Muscle of back (tissue), 11 donors: ENCODE results near the gene SPATA13. TPM values are rescaled to one million over a fixed set of nuclear protein-coding genes. Genes with fewer than 3 reads are reported as not detected.

Experiments
- DNase-seq, 3 donors: peaks; one replicate each; pipeline versions ENCODE4 v3.0.0 to v3.0.0-alpha.2; 2013
- polyA plus RNA-seq, 10 donors: library from polyadenylated mRNA; unstranded; fragments of 120-200 nt; gene quantifications; one replicate each; pipeline ENCODE4 v1.2.1, GENCODE V29; 2013; ENCODE audit not compliant: insufficient read length in 10 of 10

SPATA13 gene
- polyA plus RNA-seq, 10 donors: 3.0 to 6.0 (median 4.3) TPM

DNA sequence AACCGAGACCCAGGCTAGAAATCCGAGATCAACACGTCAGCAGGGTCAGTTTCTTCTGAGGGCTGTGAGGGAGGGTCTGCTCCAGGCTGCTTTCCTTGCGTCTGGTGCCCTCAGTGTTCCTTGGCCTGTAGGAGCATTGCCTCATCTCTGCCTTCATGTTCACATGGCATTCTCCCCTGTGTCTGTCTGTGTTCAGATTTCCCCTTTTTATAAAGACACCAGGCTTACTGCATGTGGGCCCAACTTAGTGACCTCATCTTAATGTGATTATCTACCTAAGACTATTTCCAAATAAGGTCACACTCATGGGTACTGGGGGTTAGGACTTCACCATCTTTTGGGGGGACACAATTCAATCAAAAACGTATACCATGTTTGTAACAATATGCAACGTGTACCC, 91.6 kb downstream of the SPATA13 start:
- DNase-seq: no peak

DNA sequence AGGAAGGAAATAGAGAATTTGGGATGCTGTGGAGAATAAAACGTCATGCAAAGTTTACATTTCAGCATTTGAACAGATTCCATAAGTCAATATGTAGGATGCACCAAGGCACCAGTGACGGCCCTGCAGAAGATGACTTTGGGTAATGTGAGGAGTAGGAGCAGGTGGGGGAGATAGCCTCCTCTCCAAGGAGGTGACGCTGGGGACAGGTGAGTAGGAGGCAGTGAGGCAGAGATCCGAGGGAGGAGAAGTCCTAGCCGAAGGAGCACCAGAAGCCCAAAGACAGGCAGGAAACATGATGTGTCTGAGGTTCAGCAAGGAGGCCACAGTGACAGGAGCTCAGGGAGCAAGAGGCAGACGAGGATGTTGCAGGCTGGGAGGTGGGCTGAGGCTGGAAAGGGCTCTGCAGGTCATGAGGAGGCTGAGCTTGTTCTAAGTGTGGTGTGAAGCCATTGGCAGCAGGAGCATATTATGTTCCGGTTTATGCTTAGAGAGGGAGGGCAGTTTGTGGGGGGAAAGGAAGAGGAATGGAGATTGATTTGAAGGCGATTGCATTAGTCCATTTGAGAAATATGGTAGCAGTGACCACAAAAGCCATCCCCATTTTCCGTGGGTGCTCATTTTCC, 93.1 kb downstream of the SPATA13 start:
- no peak for DNase-seq

DNA sequence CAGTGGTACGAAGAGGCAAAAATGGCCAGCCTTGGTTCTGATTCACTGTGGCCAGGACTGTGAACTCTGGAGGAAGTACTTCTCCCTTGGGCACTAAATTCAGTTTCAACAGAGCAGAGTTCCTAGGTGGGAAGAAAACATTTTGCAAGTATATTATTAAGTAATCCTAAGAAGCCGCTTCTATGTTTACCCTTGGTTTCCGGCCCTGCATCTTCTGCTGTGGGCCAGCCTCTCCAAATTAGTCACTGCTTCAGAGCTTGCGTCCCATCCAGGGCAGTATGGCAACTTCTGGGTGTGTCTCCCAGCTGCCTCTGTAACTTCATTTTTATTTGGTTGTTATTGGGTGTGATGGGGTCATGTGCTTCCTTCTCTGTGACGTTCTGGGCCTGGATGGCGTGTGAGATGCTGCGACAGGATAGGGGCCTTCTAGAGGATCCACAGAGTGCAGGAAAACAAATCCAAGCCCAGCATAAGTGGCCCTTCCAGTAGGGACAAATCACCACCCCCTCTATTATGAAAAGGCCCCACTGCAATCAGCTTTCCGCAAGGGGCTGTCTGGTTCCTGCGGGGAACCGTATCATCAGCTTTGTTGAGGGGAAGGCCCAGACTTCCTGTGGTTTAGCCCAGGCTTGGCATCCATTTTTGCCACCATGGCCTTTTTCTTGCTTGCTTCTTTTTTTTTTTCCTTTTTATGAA, 93.8 kb downstream of the SPATA13 start:
- DNase-seq: no peak

DNA sequence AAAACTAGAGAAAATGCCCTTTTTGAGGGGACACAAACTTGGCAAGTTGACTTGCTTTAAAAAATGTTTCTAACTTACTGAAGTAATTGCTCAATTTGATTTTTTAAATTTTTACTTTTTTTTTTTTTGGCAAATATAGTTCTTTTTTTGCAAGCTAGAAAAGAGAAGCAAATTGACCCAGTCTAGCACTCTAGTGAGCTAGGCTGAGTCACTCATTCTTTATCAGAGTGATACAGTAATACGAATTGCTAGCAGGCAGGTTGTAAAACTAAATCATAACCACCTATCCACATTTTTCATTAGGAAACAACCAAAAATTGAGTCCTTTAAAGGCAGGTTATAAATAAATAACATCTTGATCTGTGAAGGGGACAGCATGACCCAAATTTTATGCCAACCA, 97.0 kb downstream of the SPATA13 start:
- no peak for DNase-seq

DNA sequence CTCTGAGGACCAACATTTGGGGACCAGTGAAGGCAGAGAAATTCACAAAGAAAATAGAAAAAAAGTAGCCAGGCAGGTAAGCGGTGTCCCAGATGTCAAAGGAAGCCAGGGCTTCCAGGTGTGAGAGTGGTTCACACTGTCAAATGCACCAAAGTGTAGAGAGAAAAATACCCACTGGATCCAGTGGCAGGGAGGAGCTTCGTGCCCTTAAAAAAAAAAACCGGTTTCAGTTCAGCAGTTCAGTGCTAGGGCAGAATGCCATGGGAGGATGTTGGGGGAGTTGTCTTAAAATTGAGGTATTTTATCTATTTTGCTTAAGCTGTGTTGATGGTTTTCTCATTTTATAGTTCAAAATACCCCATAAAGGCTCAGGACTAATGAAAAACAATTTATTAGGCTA, 101.0 kb downstream of the SPATA13 start:
- no peak for DNase-seq

DNA sequence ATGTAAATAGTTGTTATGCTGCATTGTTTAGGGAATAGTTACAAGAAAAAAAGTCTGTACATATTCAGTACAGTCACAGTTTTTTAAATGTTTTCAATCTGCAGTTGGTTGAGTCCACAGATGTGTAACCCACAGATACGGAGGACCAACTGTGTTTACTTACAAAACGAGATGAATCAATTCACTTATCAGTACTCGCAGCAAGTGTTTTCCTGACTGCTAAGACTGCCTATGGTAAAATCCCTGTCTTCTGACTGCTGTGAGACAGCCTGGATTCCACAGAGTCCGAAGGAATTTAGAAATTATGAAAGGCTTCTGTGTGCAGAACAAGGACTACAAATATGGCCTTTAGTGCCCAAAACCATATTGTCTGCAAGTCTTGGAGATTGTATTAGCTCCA, 103.1 kb downstream of the SPATA13 start:
- no peak for DNase-seq

DNA sequence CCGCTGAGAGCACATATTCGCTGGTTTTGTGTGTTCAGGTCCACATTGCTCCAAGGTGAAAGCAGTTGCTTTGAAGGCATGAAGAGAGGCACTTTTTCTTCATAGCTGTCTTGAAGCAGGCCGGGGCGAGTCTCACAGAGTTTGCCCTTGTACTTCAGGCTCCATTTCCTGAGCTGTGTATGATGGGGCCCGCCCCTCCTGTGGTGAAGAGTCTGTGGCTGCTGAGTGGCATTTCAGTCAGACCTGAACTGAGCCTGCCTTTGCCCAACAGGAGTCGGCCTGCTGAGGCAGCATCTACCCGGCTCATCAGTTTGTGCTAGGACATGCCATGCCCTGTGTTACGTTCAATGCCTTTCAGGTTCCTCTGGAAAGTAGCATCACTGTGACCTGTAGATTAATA, 104.5 kb downstream of the SPATA13 start:
- no peak for DNase-seq

DNA sequence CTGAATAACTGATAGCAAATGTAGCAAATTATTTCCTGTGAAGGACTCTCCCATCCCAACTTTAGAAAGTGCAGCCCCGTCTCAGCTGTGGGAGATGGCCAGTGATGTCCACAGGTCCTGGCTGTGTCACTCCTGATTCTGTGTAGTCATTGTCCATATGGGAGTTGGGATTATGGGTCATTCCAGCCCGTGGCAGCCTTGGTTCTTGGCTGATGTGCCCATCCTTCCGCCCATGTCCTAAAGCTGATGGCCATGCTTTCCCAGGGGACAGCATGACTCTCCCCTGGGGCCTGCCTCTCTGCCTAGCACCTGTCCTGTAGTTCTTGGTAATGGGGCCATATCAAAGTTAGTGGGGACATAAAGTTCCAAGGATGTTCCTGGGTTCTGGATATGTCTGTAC, 104.9 kb downstream of the SPATA13 start:
- DNase-seq: no peak

DNA sequence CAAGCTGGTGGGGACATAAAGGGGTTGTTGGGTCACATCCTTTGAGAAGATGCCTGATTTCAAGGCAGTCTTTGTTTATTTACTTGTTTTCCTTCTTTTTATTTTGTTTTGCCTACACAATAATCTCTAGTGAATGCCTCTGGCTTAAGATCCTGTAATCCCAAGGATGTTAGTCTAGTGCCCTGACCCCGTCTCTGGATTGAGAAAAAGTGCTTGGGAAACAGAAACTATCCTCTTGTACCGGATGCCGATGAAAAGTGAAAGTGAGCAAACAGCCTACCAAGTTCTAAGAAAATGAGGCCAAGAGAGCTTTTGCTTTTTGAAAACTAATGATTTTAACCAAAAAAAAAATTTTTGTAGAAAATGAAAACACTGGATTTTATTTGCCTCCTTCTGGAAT, 106.8 kb downstream of the SPATA13 start:
- no peak for DNase-seq

DNA sequence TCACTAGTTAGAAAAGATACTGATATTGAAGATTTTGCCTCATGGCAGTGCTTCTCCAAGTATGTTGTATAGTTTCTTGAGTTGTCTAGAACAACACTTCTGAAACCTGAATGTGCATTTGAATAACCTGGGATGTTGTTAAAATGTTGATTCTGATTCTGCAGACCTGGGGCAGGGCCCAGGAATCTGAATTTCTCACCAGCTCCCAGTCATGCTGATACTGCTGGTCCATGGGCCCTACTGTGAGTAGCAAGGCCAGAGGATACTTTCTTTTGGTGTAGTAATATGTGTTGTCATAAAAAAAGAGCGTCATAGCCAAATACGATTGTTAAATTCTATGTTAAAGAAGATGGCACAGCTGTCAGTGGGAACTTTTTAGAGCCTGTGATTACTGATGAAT, 107.3 kb downstream of the SPATA13 start:
- DNase-seq: no peak

DNA sequence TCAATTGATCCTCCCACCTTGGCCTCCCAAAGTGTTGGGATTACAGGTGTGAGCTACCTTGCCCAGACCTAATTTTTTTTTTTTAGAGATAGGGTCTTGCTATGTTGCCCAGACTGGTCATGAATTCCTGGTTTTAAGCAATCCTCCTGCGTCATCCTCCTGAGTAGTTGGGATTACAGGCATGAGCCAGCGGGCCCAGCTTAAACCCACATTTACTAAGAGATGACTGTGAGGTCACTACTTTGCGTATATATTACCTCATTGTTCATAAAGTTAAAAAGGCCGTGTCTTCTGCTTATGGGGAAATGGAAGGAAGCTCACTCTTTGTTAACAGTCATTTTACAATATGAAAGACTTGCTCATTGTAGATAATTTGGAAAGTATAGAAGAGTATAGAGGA, 109.3 kb downstream of the SPATA13 start:
- DNase-seq: no peak

DNA sequence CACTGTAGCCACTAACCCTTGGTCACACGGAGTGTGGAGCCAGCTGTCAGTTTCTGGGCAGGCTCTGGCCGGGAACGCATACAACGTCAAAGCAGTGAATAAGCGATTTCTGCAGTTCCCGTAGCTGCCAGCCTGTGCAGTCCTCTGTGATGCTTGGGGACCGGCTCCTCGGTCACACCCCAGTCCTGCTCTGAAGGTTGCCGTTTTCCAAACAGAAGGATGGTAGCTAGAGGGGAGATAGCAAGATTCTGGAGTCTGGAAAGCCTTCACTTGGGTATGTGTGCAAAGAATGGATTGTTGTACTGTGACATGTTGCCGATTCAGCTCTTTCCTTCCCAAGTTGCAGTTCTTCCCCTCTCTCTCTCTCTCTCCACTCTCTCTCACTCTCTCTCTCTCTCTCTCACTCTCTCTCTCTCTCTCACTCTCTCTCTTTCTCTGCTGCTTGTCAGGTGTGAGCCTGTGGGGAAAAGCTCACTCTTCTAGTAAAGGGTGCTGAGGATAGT, 110.2 kb downstream of the SPATA13 start:
- DNase-seq: peak; percentile 29 to 75 (median 31)

DNA sequence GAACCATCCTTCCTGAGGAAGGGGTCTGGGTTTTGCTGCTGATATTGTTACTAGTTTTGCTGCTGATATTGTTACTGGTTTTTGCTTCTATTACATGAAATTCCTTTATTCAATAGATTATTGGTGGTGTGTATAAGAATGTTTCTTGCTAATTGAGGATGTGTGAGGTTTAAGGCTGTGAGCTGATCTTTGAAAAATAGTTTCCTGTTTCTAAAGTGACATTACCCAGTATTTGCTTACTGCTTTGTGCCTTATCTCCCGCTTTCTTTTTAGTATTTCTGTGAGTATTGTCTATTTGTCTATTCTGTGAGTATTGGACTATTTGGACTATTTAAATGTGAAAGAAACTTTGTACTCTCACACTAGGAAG, 110.7 kb downstream of the SPATA13 start:
- DNase-seq: no peak

DNA sequence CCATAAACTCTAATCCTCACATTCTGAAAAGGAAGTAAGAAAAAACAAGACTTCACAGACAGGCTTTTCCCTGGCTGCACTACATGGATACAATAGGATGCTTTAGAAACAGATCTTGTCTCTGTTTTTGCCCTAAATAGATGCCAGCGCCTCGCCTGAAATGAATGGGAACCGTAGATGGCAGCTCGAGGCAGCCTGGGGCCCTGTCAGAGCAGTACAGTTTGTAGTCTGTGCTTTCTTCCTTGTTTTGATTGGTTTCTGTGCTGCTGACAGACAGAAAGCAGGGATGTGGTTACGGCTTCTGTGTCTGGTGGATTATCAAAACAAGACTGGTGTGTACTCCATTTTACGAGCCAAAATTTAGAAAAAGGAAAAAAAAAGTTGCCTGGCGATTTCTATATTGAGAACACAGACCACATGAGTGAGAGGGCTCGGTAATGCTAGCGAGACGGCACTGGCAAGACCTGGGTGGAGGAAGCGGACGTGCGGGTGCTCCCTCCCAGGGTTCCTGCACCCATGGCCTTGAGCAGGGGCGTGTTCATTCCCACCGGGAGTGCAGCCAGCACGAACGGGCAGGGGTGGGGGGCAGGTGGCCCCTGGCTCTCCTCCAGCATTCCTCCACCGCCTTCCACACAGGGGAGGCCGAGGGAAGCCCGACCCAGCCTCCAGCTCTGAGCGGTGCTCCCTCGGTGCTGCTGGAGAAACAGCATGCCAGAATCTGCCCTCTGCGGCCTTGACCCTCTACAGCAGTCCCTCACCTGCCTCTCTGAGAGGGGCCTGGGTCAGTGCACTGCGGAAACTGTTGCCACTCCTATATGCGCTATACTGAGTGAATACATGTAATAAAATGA, 111.3 kb downstream of the SPATA13 start:
- peak; percentile 19 to 61 (median 25) for DNase-seq

DNA sequence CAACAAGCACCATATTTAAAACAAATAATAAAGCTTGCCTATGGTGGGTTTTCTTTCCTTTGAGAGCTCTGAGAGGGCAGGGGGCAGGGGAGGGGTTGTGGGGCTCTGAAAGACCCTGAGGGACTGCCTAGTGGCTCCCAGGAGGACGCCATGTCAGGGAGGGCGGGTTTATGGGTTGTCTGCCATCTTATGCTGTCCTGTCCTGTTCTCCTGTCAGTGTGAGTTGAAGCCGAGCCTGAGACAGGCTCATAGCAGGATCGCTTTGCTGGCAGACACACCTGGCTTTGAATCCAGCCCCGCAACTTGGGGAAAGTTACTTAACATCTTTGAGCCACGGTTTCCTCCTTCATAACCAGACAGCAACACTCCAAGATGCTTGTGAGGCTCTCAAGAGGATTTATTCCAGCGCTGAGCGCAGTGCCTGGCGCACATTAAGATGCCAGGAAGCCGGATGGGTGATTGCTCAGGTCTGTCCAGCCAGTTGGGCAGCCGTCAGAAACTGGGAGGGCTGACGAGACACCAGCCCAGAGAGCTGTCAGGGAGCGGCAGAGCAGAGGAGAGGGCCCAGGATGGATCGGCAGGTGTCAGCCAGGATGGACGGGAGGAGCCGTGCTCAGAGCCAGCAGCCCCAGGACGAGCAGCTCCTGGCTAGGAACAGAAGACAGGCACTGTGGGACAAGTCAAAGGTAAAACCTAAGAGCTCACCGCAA, 112.1 kb downstream of the SPATA13 start:
- no peak for DNase-seq

DNA sequence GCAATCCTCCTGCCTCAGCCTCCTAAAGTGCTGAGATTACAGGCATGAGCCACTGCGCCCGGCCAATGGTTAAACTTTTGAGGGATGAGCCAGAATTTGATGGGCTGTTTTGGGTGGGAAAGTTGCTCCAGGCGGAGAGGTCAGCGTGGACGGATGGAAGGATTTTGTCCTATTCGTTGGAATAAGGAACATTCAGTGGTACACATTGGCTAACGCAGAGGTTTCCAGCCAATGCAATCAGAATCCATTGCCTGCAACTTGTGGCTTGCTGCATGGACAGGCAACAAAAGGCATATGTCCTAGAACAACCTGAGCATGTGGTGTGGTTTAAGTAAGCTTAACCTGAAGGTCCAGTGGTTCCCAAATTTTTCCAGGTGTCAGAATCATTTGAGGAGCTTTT, 113.4 kb downstream of the SPATA13 start:
- DNase-seq: no peak

DNA sequence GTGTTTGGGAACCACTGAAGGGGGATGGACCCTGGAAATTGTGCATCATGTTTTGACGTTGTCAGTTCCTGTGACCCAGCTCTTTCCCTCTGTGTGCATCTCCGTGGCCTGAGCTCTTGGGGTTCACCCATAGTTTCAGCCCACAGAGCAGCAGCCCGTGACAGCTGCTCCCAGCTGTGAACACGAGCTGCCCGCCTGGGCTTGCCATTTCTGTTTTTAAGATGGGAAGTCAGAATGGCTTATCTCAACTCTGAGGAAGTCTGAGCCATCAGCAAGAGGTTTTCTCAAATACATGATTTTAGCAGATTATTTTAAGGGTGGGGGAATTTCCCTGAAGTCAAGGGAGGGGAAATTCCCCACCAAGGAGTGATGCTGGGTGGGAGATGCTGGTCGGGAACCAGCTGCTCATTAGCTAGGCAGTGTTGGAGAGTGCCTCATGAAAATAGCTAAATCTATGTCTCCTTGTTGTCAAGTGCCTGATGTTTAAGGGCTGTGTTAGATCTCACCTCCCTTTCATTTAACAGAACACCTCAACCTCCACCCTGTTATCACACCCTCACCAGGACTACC, 114.0 kb downstream of the SPATA13 start:
- DNase-seq: peak in 2 of 3 donors; percentile 7 to 42

DNA sequence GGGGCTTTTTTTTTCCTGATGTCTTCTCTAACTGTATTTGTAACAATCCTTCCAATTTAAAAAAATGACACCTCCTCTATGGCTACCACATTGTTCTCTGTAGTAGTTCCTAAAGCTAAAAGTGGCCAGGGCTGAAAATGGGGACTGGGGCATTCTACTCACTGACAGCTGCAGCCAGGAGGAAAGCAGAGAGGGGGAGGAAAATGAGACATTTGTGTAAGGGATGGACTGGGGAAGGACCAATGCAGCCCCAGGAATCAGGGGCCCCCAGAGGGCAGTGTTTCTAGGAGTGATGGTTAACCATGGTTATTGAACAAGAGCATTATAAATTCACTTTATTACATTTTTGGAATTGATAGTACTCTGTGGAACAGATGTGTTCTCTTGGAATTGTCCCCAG, 114.5 kb downstream of the SPATA13 start:
- DNase-seq: no peak

DNA sequence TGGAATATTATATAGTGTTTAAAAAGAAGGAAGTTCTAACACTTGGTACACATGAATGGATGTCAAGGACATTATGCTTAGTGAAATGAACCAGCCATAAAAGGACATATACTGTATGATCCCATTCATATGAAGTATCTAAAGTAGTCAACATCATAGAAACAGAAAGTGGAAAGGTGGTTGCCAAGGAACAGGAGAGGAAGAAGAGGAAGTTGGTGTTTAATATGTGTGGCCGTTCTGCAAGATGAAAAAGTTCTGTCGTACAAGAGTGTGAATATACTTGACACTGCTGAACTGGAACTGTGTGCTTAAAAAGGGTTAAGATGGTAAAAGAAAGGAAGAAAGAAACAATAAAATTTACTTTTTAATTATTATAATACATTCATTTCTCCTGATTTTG, 115.8 kb downstream of the SPATA13 start:
- no peak for DNase-seq

DNA sequence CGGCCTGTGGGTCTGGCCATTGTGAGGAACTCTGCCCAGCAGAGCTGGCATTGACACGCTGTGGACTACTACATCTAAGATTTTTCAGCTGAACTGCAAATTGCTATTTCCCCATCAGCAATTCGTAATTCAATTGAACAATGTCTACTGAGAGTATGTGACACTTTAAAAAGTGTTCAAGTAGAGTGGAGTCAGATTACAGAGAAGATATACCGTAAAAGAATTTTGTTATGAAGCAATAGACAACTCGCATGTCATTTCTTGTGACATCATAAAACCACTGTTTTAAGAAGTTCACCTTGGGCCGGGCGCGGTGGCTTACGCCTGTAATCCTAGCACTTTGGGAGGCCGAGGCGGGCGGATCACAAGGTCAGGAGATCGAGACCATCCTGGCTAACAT, 116.3 kb downstream of the SPATA13 start:
- no peak for DNase-seq

DNA sequence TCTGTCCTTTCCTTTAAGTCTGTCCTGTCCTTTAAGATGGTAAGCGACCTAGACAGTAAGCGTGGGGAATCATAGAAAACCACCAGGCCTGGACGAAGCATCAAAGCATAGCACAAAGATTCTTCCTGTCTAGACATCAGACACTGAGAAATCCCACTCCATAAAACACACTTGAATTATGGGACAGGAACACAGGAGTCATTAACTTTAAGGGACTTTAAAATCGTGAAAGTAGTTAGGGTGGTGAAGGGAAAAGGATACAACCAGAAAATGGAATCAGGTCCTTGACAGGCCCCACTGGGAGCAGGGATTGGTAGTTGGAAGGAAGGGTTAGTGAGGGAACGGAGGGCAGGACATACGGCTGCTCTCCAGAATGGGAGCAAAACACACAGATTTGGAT, 117.2 kb downstream of the SPATA13 start:
- no peak for DNase-seq
